ENCODE measurements around the gene YKT6. TPM values are rescaled to one million over a fixed set of nuclear protein-coding genes. Genes with fewer than 3 reads are reported as not detected.

Gene YKT6
- total and polyA plus RNA-seq, 4 donors = 28.4 to 82.1 (median 55.9) TPM

DNA sequence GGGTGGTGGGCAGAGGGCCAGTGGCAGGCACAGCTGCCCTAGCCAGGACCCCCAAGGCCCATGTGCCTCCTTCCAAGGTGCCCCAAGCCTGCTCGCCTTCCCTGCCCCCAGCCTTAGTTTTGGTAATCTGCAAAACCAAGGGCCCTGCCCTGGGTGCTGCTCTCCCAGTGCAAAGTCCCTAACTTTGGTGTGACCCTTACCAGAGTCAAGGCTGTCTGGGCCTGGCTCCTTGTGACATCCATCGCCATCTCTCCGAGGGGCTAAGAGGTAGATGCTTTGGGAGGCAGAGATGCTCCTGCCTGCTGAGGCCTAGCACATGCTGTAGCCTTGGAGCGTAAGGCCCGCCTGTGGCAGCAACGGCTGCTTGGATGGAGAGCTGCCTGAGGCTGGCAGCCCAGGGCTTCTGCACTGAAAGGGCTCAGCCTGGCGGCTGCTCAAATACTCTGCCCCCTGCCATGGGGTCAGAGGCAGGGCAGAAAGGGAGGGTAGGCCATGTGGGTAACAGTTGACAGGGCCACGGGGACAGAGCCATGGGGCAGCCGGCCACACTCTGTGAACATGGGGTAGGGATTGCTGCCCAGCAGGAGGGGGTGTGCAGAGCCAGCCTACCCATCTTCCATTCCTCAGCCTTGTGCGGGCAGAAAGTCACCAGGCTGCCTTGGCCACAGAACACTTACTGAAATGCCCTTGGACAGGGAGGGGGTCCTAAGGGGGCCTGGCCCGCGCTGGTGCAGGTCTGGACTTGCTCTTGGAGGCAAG lies 41.7 kb upstream of the YKT6 start:
- DNase-seq (no peak), ATAC-seq (ENCODE audit: insufficient read depth, low FRiP score) (no peak)
- no peaks in the 10 kb centered on the region for H3K27me3 ChIP-seq (ENCODE audit: control insufficient read depth in 3 of 3, insufficient read depth in 3 of 3, low read length in 2 of 3)
- H3K36me3 ChIP-seq (ENCODE audit: control insufficient read depth in 4 of 4, insufficient read depth in 4 of 4, low read length in 4 of 4) = no peaks in the 10 kb centered on the region
- peaks cover 0 to 2% (median 0%) of the 10 kb centered on the region in 5 donors for H3K4me1 ChIP-seq (ENCODE audit: control insufficient read depth in 5 of 5, insufficient read depth in 5 of 5, low read length in 5 of 5)
- TF ChIP-seq, protein P1, sequence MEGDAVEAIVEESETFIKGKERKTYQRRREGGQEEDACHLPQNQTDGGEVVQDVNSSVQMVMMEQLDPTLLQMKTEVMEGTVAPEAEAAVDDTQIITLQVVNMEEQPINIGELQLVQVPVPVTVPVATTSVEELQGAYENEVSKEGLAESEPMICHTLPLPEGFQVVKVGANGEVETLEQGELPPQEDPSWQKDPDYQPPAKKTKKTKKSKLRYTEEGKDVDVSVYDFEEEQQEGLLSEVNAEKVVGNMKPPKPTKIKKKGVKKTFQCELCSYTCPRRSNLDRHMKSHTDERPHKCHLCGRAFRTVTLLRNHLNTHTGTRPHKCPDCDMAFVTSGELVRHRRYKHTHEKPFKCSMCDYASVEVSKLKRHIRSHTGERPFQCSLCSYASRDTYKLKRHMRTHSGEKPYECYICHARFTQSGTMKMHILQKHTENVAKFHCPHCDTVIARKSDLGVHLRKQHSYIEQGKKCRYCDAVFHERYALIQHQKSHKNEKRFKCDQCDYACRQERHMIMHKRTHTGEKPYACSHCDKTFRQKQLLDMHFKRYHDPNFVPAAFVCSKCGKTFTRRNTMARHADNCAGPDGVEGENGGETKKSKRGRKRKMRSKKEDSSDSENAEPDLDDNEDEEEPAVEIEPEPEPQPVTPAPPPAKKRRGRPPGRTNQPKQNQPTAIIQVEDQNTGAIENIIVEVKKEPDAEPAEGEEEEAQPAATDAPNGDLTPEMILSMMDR (IDR thresholded peaks at IDR 0.05; ENCODE audit: control extremely low read depth, extremely low read depth) = no peak
- no peak overlapping the region for H3K27ac ChIP-seq (ENCODE audit: low read depth in 1 of 2, low read length in 1 of 2)
- H3K9me3 ChIP-seq (ENCODE audit: control insufficient read depth in 4 of 4, insufficient read depth in 3 of 4, low read length in 3 of 4) = peaks cover 0 to 4% (median 0%) of the 10 kb centered on the region in 4 donors
- no peak overlapping the region for H3K9ac ChIP-seq (ENCODE audit: insufficient read depth in 1 of 2, low read length in 2 of 2)
- 95 to 97% methylated on average over 11 to 12 of the region's 12 CpGs for WGBS, 2 donors
- no peak overlapping the region for H3K4me3 ChIP-seq

DNA sequence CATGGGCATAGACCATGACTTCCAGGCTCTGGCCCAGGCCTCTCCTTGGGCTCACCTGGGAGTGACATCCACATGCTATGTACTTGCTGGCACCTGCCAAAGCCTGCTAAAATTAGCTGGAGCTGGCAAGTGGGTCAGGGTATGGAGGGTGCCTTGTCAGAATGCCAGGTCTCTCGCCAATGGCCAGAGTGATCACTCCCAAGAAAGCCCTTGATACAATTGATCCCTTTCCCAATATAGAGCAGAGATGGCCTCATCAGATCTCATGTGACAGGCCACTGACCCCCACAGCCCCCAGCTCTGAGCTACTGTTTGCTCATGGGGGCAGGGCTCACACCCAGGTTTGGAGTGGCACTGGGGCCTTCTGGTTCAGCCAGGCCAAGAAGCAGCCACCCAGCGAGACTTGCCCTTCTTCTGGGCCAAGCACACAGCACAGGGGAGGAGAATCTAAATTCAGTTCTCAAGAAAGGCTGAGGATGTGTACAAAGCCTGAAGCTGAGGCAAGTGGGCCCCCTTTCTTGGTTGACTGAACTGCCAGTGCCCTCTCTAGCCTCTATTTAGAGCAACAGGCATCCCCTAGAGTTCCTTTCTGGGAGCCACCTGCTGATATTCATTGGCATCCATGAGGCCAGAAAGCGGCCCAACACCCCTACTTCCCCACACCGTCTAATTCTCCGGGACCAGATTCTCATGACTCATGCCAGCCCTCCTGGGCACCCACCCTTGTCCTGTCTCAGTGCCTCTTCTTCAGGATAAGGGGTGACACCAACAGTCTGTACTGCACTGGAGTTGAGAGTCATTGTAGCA lies 40.8 kb upstream of the YKT6 start:
- no peak overlapping the region for H3K9ac ChIP-seq (ENCODE audit: insufficient read depth in 1 of 2, low read length in 2 of 2)
- H3K36me3 ChIP-seq (ENCODE audit: control insufficient read depth in 4 of 4, insufficient read depth in 4 of 4, low read length in 4 of 4) = no peaks in the 10 kb centered on the region
- H3K27me3 ChIP-seq (ENCODE audit: control insufficient read depth in 3 of 3, insufficient read depth in 3 of 3, low read length in 2 of 3) = no peaks in the 10 kb centered on the region
- peaks cover 0 to 4% (median 0%) of the 10 kb centered on the region in 4 donors for H3K9me3 ChIP-seq (ENCODE audit: control insufficient read depth in 4 of 4, insufficient read depth in 3 of 4, low read length in 3 of 4)
- WGBS, 2 donors = 84 to 91% methylated on average over 5 of the region's 5 CpGs
- TF ChIP-seq, protein P1 (IDR thresholded peaks at IDR 0.05; ENCODE audit: control extremely low read depth, extremely low read depth) = no peak
- peaks cover 0 to 2% (median 0%) of the 10 kb centered on the region in 5 donors for H3K4me1 ChIP-seq (ENCODE audit: control insufficient read depth in 5 of 5, insufficient read depth in 5 of 5, low read length in 5 of 5)
- no peak overlapping the region for H3K27ac ChIP-seq (ENCODE audit: low read depth in 1 of 2, low read length in 1 of 2)
- DNase-seq = no peak
- no peak overlapping the region for H3K4me3 ChIP-seq
- no peak for ATAC-seq (ENCODE audit: insufficient read depth, low FRiP score)

DNA sequence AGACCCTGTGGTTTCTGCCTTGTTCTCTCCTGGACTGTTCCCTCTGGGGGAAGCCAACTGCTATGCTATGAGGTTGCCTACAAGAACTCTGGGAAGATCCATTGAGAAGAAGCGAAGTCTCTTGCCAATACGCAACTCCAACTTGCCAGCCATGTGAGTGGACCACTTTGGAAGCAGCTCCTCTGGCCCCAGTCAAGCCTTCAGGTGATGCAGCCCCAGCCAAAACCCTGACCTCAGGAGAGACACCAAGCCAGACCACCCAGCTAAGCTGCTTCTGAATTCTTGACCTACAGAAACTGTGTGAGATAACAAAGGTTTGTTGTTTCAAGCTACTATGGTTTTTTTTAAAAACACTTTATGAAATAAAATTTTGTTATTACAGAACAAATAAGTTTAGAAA lies 39.4 kb upstream of the YKT6 start:
- Histone ChIP-seq H3K27me3 (ENCODE audit: control insufficient read depth in 3 of 3, insufficient read depth in 3 of 3, low read length in 2 of 3) (no peaks in the 10 kb centered on the region), H3K9me3 (ENCODE audit: control insufficient read depth in 4 of 4, insufficient read depth in 3 of 4, low read length in 3 of 4) (peaks cover 0 to 6% (median 0%) of the 10 kb centered on the region in 4 donors), H3K4me1 (ENCODE audit: control insufficient read depth in 5 of 5, insufficient read depth in 5 of 5, low read length in 5 of 5) (peaks cover 0 to 2% (median 0%) of the 10 kb centered on the region in 5 donors), H3K4me3 (no peak overlapping the region), H3K27ac (ENCODE audit: low read depth in 1 of 2, low read length in 1 of 2) (no peak overlapping the region), H3K36me3 (ENCODE audit: control insufficient read depth in 4 of 4, insufficient read depth in 4 of 4, low read length in 4 of 4) (no peaks in the 10 kb centered on the region), H3K9ac (ENCODE audit: insufficient read depth in 1 of 2, low read length in 2 of 2) (no peak overlapping the region)
- DNase-seq = no peak
- ATAC-seq (ENCODE audit: insufficient read depth, low FRiP score) = no peak
- 97 to 99% methylated on average over 2 of the region's 2 CpGs for WGBS, 2 donors
- TF ChIP-seq, protein P1 (IDR thresholded peaks at IDR 0.05; ENCODE audit: control extremely low read depth, extremely low read depth) = no peak

Data from lung (tissue), 12 donors.